Mesothelial cell of epicardium (in vitro differentiated cells): Measurements from ENCODE around the gene SH3RF3. TPM values are rescaled to one million over a fixed set of nuclear protein-coding genes. Genes with fewer than 3 reads are reported as not detected.

Experiments
- DNase-seq, 2 experiments: peaks; one replicate each; pipeline ENCODE4 v3.0.0; 2021; ENCODE audit warnings: low spot score in 2 of 2; ENCODE audit not compliant: unreplicated experiment in 2 of 2
- H3K27ac Mint-ChIP-seq: 2 replicates; pipeline ENCODE4 v1.8.0; 2021; ENCODE audit warnings: mixed read lengths
- H3K27me3 Mint-ChIP-seq: 2 replicates; pipeline ENCODE4 v1.8.0; 2021; ENCODE audit warnings: low read depth, mixed read lengths
- H3K36me3 Mint-ChIP-seq: 2 replicates; pipeline ENCODE4 v1.8.0; 2021; ENCODE audit warnings: mixed read lengths
- H3K4me1 Mint-ChIP-seq: 2 replicates; pipeline ENCODE4 v1.8.0; 2021; ENCODE audit warnings: mixed read lengths
- H3K4me3 Mint-ChIP-seq: 2 replicates; pipeline ENCODE4 v1.8.0; 2021; ENCODE audit warnings: mild to moderate bottlenecking, moderate library complexity, mixed read lengths
- H3K9me3 Mint-ChIP-seq: 2 replicates; pipeline ENCODE4 v1.8.0; 2021; ENCODE audit warnings: mixed read lengths
- total RNA-seq: library from RNA; stranded (reverse); gene quantifications from 3 replicates; pipeline ENCODE4 v1.2.1, GENCODE V29; 2021
- TF ChIP-seq, protein P1 (sequence below): fragments of 200-600 bp; sonication (generic); IDR thresholded peaks from one replicate; pipeline ENCODE4 v1.5.0; 2021; ENCODE audit warnings: antibody characterized with exemption; ENCODE audit not compliant: unreplicated experiment

SH3RF3 gene
- total RNA-seq, 1 donor from 2014 or later = 2.7 TPM

GRCh38 chr2:109454304-109454703 is 325.3 kb downstream of the SH3RF3 start:
- TF ChIP-seq, protein P1, sequence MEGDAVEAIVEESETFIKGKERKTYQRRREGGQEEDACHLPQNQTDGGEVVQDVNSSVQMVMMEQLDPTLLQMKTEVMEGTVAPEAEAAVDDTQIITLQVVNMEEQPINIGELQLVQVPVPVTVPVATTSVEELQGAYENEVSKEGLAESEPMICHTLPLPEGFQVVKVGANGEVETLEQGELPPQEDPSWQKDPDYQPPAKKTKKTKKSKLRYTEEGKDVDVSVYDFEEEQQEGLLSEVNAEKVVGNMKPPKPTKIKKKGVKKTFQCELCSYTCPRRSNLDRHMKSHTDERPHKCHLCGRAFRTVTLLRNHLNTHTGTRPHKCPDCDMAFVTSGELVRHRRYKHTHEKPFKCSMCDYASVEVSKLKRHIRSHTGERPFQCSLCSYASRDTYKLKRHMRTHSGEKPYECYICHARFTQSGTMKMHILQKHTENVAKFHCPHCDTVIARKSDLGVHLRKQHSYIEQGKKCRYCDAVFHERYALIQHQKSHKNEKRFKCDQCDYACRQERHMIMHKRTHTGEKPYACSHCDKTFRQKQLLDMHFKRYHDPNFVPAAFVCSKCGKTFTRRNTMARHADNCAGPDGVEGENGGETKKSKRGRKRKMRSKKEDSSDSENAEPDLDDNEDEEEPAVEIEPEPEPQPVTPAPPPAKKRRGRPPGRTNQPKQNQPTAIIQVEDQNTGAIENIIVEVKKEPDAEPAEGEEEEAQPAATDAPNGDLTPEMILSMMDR = no peak
- DNase-seq = no peak
- Mint-ChIP-seq H3K27me3 (no peaks in the 10 kb centered on the region), H3K9me3 (no peaks in the 10 kb centered on the region), H3K4me1 (no peaks in the 10 kb centered on the region), H3K36me3 (no peaks in the 10 kb centered on the region), H3K4me3 (no peak overlapping the region), H3K27ac (no peak overlapping the region)

- H3K9me3 Mint-ChIP-seq = no peaks in the 10 kb centered on the region
- no peaks in the 10 kb centered on the region for H3K27me3 Mint-ChIP-seq
- no peak for DNase-seq
- H3K4me3 Mint-ChIP-seq = no peak overlapping the region
- no peak overlapping the region for H3K27ac Mint-ChIP-seq
- H3K36me3 Mint-ChIP-seq = no peaks in the 10 kb centered on the region
- no peaks in the 10 kb centered on the region for H3K4me1 Mint-ChIP-seq
- TF ChIP-seq, protein P1 = no peak
Measured at GRCh38 chr2:109454765-109455394, 325.9 kb downstream of the SH3RF3 start.

DNA sequence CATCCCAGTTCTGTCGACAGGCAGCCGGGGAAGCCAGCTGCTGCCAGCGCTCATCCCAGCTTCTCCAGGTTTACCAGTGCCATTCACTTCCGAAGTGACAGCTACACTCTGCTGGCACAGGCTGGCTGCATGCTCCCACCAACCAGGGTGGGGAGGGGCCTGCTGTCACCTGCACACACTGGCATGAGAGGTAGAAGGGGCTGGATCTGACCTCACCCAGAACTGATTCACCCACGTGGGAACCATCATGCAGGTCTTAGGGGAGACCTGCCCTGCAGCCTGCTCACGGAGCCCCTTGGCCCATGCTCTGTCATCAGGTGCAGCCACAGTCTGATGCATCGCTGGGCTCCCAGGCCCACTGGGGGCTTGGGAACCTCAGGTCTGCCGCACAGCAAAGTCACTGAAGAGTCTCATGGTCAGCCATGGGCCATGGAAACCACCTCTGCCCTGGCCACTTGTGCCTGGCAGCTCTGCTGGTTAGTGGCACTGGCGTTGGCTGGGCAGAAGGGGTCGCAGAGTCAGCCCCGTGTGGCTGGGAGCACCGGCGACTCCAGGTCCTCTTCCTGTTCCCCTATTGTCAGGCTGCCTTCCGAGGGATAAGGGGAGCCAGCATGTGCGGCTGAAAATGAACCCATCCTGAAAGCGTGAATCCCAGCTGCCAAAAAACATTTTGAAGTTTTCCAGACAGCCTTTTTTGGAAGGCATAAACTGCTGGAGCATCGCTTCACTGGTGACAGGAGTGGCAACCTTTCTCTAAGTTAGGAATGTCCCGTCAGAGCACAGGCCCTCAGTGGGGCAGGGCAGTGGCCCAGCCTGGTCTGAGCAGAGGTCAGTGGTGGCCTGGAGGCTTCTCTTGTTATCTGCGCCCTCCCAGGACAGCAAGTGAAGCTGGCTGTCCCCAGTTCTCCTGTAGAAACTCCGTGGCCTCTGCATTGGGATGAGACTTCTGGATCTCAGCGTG is 327.0 kb downstream of the SH3RF3 start:
- TF ChIP-seq, protein P1 = no peak
- H3K4me1 Mint-ChIP-seq = no peaks in the 10 kb centered on the region
- no peaks in the 10 kb centered on the region for H3K36me3 Mint-ChIP-seq

GRCh38 chr2:109456776-109457175 is 327.8 kb downstream of the SH3RF3 start:
- Mint-ChIP-seq H3K4me3 (no peak overlapping the region), H3K9me3 (no peaks in the 10 kb centered on the region), H3K27ac (no peak overlapping the region), H3K27me3 (no peaks in the 10 kb centered on the region), H3K36me3 (no peaks in the 10 kb centered on the region), H3K4me1 (no peaks in the 10 kb centered on the region)
- DNase-seq = no peak
- TF ChIP-seq, protein P1 = no peak

More for the DNA sequence above, 327.0 kb downstream of the SH3RF3 start:
- Mint-ChIP-seq H3K27me3 (no peaks in the 10 kb centered on the region), H3K27ac (no peak overlapping the region), H3K9me3 (no peaks in the 10 kb centered on the region), H3K4me3 (no peak overlapping the region)
- no peak for DNase-seq

GRCh38 chr2:109457366-109457765 is 328.4 kb downstream of the SH3RF3 start:
- no peak for DNase-seq
- H3K36me3 Mint-ChIP-seq = no peaks in the 10 kb centered on the region
- H3K9me3 Mint-ChIP-seq = no peaks in the 10 kb centered on the region
- TF ChIP-seq, protein P1 = no peak
- no peaks in the 10 kb centered on the region for H3K4me1 Mint-ChIP-seq
- H3K27ac Mint-ChIP-seq = no peak overlapping the region
- H3K27me3 Mint-ChIP-seq = no peaks in the 10 kb centered on the region
- no peak overlapping the region for H3K4me3 Mint-ChIP-seq
